Skin epidermis (tissue), 12 donors: Measurements from ENCODE around the gene SNRNP25.
A peak's percentile ranks its signal among the peaks of the same experiment; 100 is the strongest.

Experiments used
- H3K27ac ChIP-seq, 21 experiments: fragments of 200-600 bp; sonication (generic) in 11 of 21; one replicate each; pipeline ENCODE4 v1.5.0; 2020; ENCODE audit warnings: mild to moderate bottlenecking in 3 of 21, inconsistent platforms in 2 of 21, moderate library complexity in 2 of 21
- H3K4me3 ChIP-seq, 7 experiments: fragments of 200-600 bp; sonication (generic) in 2 of 7; one replicate each; pipeline ENCODE4 v1.5.0; 2020; ENCODE audit warnings: inconsistent platforms in 2 of 7, mild to moderate bottlenecking in 2 of 7, moderate library complexity in 1 of 7

SNRNP25 gene

DNA sequence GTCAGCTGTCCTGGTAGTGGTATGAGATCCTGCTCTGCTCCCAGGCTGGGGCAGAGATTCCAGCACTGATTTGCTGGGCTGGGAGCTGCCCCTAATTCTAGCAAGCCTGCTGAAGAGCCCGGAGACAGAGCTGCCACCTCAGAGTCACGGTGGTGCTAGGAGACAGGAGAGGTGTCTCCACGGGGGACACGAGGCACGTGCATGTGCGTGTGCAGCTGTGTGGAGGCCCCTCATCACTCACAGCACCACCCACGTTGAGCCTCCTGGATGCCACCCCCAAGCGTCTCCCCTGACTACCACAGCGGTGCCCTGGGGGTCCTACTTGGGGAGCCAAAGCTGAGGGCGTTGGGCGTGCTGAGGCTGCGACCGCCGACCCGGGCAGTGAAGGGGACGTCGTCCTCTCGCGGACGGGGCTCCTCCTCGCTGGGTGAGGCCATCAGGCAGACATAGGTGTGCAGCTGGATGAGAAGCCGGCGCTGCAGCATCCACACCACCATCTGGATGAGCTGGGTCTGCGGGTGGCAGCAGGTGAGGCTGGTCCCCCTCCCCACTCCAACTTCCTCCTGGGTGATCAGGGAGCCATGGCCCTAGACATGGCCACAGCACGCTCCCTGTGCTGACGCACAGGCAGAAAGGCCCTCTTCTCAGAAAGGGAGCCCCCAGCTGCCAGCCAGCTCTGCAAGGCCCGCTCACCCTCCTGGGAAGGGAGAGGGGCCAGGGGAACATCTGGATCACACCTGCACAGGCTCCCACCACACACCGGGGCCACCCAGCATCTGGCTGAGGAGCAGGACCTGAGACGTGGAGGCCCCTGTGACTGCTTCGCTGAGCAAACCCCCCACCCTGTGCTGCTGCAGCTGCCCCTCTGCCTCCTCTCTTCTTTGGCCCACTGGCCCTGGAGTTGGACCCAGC, 36.0 kb downstream of the SNRNP25 start:
- Histone ChIP-seq H3K27ac (no peak overlapping the region), H3K4me3 (no peak overlapping the region)

DNA sequence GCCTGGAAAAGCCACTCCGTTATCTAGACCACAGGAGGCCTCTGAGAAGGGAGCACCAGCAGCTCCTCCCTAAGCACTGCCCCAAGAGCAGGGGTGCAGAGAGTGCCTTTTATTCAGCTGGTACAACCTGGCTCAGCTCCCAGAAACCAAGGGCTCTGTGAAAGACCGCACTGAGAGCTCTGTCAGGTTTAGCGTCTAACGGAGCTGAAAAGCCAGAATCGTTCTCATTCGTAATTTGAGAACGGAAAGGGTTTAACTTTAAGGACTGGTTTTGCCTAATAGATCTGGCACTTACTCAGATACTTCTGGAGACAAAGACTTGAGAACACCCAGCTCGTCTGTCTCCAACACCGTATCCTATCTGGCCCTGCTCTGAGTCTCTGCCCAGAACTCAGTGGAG, 37.9 kb downstream of the SNRNP25 start:
- Histone ChIP-seq H3K4me3 (no peak overlapping the region), H3K27ac (no peak overlapping the region)

DNA sequence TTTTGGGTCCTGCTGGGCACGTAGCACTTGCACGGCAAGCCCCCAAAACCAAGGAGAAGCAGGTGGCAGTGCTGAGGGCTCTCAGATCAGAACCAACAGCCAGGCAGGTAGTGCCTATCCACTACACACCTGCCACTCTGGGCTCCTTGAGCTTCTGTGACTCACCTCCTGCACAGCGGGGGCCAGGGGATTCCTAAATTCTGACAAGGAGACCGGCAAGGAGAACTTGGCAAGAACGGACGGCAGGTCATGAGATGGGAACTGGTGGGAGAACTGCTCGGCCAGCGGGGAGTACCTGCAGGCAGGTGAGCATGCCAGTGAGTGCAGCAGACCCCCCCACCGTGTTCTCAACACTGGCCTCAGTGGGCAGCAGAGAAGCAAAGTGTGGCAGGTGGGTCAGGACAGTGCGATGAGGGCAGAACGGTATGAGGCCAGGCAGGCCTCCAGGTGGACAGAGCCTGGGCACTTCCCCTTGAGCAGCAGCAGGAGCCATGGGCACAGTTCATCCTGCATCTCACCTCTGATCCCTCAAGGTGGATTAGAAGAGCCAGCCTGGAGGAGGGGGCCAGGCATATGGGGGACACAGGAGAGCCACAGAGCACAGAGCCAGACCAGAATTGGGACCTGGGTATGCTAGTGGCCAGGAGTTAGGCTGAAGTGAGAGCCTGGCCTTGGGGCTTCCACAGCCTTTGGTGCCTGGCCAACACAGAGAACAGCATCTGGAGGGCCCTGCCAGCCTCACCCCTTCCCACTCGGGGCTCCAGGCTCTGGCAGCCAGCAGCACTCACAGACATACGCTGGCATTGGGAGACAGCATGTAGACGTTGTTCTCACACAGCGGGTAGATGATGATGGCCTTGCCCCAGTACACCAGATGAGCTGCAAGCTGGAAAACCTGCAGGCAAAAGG, 39.1 kb downstream of the SNRNP25 start:
- Histone ChIP-seq H3K27ac (peak overlapping the region in 1 of 21 experiments; percentile 30), H3K4me3 (no peak overlapping the region)

DNA sequence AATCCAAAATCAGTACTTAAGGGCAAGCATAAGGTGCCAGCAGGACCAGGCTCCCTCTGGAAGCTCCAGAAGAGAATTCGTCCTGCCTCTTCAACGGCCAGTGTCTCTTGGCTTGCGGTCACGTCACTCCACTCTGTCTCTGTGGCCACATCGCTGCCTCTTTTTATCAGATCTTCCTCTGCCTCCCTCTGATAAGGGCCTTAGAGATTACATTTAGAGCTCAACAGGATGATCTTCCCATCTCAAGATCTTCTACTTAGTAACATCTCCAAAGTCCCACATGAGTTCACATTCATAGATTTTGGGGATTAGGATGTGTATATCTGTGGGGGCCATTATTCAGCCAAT, 41.3 kb downstream of the SNRNP25 start:
- H3K27ac ChIP-seq: no peak overlapping the region
- no peak overlapping the region for H3K4me3 ChIP-seq

DNA sequence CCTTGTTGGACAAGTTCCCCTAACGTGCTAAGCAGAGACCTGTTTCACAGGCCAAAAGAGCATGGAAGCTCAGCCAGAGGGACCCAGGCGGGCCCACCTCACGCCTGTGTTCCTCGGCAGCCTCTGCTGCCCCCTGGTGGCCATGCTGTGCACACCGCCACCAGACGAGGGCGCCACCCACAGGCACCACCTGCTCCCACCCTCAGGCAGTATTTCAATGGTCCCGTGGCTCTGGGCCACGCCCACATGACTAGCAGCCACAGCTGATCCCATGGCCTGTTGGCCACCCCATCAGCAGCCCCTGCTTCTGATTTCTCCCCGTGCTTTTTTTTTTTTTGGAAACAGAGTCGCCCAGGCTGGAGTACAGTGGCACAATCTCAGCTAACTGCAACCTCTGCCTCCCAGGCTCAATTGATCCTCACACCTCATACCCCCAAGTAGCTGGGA, 43.3 kb downstream of the SNRNP25 start:
- no peak overlapping the region for H3K4me3 ChIP-seq
- no peak overlapping the region for H3K27ac ChIP-seq

DNA sequence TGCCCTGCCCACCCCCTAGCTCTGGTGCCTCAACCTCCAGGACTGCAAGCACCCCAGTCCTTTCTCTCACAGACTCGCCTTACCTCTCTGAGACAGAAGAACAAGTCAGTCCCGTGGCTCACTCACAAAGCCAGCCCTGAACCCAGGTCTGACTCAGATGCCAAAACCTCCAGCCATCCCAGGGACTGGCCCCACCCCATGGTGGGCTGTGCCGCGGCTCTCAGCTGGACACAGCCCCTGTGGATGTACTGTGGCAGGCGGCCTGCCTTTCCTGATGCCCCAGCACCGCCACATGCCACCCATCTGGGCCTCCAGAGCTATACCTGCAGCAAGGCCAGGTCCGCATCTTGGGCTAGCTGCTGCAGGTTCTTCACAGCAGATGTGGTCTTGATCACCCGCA, 44.2 kb downstream of the SNRNP25 start:
- Histone ChIP-seq H3K4me3 (no peak overlapping the region), H3K27ac (no peak overlapping the region)

DNA sequence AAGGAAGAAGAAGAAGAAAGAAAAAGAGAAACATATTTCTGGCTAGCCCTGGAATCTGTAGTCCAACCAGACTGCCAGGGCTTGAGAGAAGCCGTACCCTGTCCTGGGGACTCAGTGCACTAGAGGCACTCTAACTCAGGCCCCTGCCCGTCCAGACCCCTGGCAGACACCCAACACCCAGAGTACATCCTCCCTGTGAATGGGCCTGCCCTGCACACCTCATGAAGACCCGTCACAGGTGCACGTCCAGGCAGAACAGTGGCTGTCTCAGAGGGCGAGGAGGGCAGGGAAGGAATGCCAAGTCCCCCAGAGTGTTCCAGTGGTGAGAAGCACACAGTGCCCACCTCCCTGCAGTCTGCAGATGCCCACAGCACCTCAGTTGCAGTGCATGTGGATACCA, 47.4 kb downstream of the SNRNP25 start:
- Histone ChIP-seq H3K4me3 (no peak overlapping the region), H3K27ac (peak overlapping the region in 10 of 21 experiments; percentile 11 to 77 (median 50))

DNA sequence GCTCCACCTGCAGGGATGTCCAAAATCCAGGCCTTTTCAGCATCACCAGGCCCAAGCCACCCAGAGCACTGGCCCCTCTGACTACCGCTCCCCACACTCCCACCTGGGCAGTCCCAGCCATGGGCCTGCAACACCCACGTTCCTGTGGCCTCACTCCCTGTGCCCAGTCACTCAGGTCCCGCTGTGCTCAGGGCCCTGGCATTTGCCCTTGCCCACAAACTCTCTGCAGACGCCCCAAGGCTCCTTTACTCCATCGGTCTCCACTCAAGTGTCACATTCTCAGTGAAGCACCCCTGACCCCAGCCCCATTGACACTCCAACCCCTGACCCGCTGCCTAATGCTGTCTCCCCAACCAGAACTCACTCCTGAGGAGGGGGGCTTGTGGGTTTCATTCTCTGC, 48.0 kb downstream of the SNRNP25 start:
- Histone ChIP-seq H3K4me3 (no peak overlapping the region), H3K27ac (peak overlapping the region in 13 of 21 experiments; percentile 11 to 77 (median 56))

DNA sequence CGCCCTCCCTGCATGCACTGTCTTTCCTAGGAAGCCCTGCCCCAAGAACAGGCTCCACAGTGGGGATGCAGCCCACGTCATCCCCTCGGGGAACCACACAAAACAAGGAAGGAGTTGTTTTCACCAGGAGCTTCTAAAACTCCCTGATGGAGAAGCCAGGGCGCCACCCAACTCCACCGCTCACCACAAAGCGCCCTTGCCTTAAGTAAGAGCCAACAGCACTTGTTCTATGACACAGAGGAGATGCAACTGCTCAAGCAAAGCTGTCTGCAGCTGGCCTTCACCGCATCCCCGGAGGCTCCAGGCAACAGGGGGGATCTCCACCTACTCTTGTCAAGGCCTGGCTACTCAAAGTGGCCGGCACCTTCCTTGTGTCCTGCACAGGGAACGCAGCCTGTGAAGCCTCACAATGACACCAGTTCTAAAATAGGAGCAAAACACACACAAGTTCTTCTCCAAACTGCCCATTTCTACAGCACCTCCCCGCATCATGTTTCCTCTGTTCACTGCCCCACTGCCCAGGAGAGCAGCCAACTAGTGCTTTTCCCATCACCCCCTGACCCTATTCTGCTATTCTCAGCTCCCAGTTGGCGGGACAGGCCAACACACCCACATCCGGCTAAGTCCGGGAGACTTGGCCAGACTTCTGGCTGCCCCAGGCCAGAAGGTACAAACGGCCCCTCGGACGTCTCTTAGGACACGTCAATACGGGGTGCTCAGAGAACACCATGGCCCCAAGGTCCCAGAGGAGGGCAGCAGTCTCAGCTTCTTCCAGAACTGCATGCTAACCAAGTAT, 48.6 kb downstream of the SNRNP25 start:
- H3K4me3 ChIP-seq: no peak overlapping the region
- H3K27ac ChIP-seq: peak overlapping the region in 9 of 21 experiments; percentile 11 to 77 (median 44)

DNA sequence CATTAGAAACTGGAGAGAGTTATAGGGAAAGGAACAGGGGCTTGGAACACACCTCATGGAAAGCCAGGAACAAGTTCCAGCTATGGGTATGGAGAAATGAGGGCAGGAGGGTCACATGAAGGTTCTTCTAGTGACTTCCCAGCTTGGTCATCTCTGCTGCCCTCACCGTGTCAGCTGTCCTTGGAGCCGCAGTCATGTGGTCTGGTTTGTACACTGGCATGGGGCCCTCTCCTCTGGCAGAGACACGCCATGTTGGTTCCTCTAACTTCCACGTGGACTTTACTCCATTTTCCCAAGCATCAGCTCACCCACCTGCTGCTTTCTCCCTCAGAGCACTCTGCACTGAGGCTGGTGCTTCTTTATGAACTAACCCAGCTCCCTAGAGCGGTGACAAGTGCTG, 50.7 kb downstream of the SNRNP25 start:
- no peak overlapping the region for H3K27ac ChIP-seq

DNA sequence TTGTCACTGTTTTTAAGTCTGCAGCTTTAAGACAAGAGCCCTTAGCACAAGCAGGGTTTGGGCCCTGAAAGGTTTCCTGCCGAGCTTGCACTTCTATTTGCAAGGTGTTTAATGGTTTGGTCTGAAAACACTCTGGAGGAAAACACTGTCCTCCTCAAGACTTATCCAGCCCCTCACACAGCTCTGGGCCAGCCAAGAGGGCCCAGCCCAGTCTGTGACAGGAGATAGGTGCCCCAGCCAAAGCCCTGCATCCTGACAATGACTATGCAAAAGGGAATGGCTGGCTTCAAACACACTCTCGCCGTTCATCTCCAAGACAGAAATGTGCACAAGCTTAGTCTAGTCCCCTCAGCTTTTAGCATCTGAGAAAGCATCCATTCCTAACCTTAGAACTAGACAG, 51.3 kb downstream of the SNRNP25 start:
- H3K27ac ChIP-seq: no peak overlapping the region
- H3K4me3 ChIP-seq: no peak overlapping the region

More for the DNA sequence above, 50.7 kb downstream of the SNRNP25 start:
- no peak overlapping the region for H3K4me3 ChIP-seq

DNA sequence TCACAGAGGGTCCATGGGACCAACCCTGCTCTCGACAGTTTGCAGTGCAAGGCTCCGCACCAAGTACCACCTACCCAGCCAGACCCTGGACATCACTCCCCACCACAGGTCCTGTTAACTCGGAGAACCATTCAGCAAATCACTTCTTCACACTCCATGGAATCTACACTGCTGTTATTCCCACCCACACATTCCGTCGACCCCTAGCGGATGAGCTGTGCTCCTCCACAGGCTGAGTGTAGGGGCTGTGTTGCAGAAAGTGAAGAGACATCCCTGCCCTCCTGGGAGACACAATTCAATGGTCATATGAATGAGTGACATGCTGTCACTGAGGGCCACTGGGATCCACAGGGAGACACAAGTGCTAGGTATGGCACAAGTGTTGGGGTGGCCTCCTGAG, 51.9 kb downstream of the SNRNP25 start:
- Histone ChIP-seq H3K4me3 (no peak overlapping the region), H3K27ac (no peak overlapping the region)

DNA sequence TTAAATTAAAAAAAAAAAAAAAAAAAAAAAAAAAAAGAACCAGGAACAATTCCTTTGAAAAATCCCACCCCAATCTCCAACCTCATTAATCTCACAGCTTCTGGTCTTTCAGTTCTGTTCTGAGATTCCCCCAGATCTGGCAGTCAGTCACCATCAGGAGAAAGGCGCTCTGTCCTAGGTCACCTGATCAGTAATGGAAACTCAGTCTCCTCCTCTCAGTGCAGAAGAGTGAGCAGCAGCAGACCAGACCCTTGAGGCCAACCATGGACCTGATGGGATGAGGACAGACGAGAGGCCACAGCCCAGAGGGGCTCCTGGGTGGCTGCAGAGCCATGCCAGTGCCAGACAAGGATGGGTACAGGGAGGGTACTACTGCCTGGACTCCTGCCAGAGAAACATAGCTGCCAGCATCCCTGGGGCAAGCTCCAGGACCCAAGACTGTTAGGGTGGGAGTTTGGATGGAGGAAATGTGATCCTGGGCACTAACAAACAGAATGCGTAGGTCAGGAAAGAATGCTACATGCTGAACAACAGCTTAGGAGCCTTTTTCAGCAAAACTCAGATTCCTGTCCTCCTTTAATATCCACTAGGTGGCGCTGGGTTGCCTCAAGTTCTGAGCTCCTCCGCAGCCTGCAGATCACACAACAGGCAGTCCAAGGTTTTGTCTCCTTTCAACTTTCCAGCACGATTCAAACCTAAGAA, 53.1 kb downstream of the SNRNP25 start:
- Histone ChIP-seq H3K27ac (no peak overlapping the region), H3K4me3 (no peak overlapping the region)
